Sigmoid colon (tissue), 4 donors: ENCODE measurements around the gene KREMEN1.

Source experiments
- POLR2A ChIP-seq, 2 donors: fragments of 450-650 bp; IDR thresholded peaks; one replicate each; pipeline ENCODE4 v1.6.1; 2016; ENCODE audit warnings: antibody characterized with exemption in 2 of 2, mild to moderate bottlenecking in 2 of 2, moderate library complexity in 2 of 2
- POLR2AphosphoS5 ChIP-seq, 4 donors: sonication (generic); formaldehyde crosslinking; IDR thresholded peaks; one replicate each; pipeline ENCODE4 v1.6.1; 2017; ENCODE audit warnings: antibody characterized with exemption in 4 of 4
- TF ChIP-seq, protein P1 (sequence below), 4 experiments: fragments of 450-650 bp in 3 of 4; fragments of 200-600 bp in 1 of 4; IDR thresholded peaks; one replicate each; pipeline ENCODE4 v1.5.1; 2016 to 2019; ENCODE audit warnings: antibody characterized with exemption in 4 of 4, mild to moderate bottlenecking in 3 of 4, moderate library complexity in 2 of 4

DNA sequence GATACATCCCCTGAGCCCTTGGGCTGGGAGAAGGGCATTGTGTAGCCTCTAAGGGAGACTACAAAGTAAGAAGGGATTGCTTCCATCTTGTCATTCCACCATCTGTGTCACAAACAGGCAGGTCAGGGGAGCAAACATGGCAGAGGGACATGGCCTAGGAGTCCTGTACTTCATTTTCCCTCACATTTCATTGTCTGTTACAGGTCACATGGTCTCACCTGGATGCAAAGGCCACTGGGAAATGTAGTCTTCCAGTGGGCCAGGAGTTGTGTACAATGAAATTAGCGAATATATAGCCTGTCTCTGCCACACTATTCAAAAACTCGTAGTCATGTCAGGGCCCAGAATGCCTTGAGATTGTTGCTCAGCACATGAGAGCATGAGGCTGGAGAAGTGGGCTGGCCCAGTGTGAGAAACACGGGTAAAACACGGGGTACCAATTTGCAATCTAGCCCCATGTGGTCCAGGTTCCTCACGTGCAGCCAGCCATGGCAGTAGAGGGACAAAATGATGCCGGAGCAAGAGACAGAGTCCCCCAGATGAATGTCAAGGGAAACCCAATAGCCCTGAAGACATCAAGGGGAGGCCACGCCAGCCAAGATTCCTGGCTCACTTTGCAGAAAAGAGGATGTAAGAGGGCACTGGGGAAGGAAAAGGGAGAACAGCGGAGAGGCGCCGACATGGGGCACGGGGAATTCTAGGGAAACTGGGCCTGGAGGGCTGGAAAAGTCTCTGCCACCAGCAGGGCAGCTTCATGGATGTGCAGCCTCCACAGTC is 85.1 kb downstream of the KREMEN1 start:
- TF ChIP-seq, protein P1, sequence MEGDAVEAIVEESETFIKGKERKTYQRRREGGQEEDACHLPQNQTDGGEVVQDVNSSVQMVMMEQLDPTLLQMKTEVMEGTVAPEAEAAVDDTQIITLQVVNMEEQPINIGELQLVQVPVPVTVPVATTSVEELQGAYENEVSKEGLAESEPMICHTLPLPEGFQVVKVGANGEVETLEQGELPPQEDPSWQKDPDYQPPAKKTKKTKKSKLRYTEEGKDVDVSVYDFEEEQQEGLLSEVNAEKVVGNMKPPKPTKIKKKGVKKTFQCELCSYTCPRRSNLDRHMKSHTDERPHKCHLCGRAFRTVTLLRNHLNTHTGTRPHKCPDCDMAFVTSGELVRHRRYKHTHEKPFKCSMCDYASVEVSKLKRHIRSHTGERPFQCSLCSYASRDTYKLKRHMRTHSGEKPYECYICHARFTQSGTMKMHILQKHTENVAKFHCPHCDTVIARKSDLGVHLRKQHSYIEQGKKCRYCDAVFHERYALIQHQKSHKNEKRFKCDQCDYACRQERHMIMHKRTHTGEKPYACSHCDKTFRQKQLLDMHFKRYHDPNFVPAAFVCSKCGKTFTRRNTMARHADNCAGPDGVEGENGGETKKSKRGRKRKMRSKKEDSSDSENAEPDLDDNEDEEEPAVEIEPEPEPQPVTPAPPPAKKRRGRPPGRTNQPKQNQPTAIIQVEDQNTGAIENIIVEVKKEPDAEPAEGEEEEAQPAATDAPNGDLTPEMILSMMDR (IDR thresholded peaks at IDR 0.05): no peak
- TF ChIP-seq POLR2AphosphoS5 (IDR thresholded peaks at IDR 0.05) (no peak), POLR2A (IDR thresholded peaks at IDR 0.05) (no peak)
